HG03066 (cell line): ENCODE data around the gene PLPP7.
"Not testable (repeated sequence)": the region's sequence is repeated elsewhere in the genome, so short reads cannot be mapped to it uniquely, and the experiment has no call there.

Source experiments
- ATAC-seq: cut with Tn5 transposase; IDR thresholded peaks from one replicate; pipeline ENCODE4 v1.9.1; 2021; ENCODE audit warnings: low read depth; ENCODE audit not compliant: unreplicated experiment

The PLPP7 gene

DNA sequence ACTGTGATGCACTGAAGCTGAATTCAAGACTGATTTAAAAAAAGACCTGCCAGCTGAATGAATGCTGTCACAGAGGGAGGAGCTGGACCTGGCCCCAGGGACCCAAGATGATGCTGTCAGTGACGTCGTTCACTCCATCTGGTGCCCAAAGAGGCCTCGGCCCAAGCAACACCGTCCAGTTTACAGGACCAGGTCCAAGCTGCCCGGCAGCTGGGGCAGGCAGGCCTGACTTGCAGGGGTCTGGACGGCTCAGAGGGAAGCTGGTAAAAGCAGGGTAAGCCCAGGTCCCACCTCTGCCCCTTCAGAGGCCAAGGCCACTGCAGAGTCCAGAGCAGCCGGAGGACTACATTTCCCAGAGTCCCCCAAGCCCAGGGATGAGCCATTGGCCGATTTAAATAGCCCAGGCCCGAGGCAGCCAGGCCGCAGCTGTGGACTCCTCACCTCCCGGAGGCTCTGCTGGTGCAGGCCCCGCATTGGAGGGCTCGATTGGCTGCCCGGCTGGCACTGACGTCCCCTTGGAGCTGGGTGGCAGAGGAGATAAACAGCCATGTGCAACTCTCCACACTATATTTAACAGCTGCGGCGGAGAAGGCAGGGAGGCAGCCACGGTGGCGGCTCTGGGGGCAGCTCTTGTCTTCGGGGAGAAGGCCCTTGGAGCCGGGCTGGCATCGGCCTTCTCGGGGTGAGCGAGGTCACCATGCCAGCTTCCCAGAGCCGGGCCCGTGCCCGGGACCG lies at the start of gene PLPP7:
PLPP7 (plus strand) TSS at position 423 of the 735 bp plus-strand sequence; CDS start at position 698, 275 bp downstream.
- no peak for ATAC-seq

DNA sequence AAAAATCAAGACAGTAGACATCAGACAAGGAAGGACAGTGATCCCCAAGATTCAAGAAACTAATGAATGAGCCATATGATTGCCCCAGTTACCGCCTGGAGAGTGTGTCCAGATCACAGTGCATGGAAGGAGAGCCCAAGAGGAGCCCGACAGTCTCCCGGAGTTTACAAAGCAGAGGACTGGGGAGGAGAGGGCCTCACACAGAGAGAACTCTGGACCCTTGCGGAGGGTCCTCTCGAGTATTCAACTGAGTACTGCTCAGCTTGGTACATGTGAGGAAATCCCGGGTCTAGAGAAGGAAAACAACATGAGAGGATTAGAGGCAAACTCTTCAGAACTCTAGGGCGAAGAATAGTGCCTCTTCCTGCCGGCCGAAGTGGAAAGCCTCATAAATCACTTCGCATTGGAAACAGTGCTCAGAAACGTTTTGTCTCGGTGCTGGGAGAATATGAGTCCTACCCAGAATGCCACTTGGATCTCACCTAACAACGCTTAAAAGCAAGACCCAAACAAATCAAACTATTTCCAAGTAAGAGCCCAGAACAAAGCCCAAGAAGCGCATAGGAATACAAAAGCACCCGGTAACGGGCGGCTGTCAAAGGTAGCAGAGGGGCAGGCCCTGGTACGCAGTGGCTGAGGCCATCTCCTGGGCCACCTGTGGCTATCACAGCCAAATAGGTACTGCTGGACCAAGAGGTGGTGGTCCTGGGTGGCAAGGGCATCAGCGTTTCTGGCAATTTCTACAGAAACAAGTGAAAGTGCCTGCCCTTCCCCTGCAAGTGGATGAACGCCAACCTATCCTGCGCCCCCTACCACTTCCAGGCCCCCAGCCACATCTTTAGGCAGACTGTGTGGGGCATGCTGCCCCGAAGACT lies 49.2 kb upstream of the PLPP7 start:
- no peak for ATAC-seq

GRCh38 chr9:131244331-131244730 lies 45.2 kb upstream of the PLPP7 start:
- ATAC-seq = not testable (repeated sequence)

DNA sequence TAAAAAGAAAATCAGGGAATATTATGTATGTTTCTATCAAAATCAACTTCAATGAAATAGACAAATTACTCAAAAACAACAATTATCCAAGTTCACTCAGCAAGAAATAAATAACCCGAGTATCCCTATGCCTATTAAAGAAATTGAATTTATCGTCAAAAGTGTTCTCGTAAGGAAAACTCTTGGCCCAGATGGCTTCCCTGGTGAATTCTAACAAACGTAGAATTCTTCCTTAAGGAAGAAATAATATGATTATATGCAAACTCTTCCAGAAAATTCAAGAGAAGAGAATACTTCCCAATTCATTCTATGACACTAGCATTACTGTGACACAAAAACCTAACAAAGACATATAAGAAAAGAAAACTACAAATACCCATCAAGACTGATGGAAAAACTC lies 42.9 kb upstream of the PLPP7 start:
- ATAC-seq = no peak

DNA sequence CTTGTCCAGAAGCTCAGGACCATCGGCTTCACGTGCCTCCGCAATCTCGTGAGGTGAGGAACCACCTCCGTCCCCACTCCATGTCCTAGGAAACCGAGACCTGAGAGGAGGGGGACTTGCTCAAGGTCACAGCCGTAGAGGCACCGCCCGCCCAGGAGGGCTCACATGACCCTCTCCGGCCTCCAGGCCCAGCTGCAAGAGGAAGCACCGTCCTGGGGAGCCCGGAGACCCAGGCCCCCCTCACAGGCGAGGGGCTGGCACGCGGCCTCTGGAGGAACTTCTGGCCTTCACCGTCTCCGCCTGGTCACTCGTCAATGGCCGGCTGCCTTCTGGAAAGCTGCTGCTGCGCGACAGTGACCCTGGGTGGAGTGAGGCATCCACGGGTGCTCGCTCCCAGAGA lies 37.4 kb upstream of the PLPP7 start:
- ATAC-seq = no peak

DNA sequence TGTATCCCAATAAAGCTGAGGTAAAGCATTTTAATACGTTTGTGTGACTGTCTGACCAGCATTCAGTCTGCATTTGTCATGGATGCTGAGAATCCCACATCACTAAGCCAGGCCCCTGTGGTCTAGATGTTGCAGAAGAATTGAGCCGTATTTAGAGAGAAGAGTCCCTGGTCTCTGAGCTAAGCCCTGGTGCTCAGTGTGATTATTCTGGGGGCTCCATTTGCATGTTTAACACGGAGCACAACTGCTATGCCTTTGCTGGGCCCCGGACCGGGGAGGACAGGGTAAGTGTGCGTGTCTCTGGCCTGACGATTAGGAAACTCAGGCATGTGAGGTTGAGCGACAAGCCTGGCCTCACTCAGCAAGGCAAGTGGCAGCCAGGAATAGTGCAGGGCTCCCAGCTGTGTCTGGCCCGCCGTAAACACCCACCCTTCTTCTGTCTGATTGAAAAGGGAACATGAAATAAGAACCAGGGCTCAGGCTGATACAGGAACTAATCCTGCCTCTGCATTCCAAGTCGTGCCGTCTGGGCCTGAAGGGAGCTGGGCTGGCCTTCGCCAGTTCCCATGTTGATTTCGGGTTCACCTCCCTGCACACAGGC lies 35.5 kb upstream of the PLPP7 start:
- ATAC-seq = no peak

DNA sequence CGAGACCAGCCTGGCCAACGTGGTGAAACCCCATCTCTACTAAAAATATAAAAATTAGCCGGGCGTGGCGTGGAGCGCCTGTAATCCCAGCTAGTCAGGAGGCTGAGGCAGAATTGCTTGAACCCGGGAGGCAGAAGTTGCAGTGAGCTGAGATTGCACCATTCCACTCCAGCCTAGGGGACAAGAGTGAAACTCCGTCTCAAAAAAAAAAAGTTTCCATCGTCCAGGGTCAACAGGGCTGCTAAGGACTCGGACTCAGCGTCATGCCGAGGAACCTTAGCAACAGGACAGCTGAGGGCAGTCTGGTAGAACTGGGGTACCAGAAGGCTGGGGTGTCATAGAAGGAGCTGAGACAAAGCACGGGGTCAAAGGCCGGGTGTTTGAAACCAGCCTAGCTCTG lies 34.9 kb upstream of the PLPP7 start:
- ATAC-seq = no peak

GRCh38 chr9:131255676-131256197 lies 33.8 kb upstream of the PLPP7 start:
- no peak for ATAC-seq

DNA sequence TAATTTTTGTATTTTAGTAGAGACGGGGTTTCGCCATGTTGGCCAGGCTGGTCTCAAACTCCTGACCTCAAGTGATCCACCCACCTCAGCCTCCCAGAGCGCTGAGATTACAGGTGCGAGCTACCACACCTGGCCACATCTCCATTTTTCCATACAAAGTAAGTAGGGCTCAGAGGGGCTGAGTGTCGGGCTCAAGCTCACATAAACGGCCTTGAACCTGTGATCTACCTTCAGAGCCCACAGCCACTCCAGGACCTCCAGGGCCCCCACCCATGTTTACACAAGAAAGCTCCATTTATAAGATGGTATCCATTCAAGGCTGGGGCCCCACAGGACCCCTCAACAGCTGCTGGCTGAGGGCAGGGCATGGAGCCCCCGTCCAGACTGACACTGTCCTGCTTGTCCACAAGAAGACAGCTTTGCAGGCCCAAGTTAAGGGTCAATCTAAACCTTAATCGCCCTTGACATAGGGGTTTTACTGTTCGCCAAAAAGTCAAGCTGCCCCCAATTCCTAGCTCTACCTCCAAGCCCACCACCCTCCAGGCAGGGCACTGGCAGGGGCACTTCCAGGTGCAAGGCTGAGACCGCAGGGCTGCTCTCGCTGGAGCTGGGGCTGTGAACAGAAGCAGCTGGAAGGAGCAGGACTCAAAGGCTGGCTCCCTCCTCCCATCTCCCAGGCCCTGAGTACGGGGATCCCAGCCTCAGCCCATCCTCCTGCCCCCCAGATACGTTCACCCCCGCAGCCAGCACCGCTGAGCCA lies 32.1 kb upstream of the PLPP7 start:
- no peak for ATAC-seq

DNA sequence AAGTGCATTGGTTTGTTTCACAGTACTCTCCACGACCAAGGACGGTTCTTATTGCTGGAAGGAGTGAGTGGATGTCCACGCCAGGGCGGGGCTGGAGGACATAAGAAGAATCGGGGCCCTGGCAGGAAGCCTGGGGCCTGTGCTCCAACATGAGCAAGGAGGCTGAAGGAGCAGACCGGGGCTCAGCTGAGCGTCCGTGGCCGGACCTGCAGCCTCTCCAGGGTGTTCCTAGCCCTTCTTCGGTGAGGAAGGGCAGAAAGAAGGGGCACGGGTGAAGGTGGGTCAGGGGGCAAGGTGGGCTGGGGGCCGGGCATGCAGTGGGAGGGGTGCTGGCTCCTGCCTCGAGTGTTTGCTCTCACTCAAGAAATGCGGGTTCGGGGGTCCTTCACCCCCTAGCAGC lies 31.3 kb upstream of the PLPP7 start:
- ATAC-seq = no peak

DNA sequence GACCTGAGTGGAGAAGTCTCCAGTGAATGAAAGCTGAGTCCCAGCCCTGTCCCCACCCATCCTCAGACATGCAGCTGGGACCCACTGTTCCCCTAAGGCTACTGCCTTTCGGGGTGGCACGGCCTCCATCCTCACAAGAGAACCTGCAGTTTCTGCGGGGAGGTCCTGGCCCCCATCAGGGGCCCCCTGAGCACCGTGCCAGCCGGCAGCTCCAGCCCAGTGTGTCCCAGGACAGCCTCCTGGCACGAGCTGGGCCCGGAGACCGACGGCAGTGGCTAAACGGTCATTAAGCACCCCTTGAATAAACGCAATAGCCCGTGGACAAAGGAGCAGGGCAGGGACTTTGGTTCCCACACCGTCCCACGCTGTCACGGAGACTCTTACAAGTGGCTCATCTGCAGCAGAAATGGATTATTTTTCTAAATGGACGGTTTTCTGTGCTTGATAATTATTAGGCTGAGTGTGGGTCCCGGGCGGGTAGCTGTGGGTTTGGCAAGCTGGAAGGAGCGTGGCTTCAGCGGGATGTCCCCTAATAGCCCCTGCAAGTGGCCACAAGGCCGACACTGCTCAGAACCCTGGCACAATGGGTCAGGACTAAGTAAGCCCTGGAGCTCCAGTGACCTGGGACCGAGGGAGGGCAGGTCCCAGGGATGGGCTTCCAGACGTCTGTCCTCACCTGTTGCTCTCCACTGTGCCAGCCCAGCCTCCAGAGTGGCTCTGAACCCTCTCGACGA lies 30.7 kb upstream of the PLPP7 start:
- no peak for ATAC-seq

- ATAC-seq = no peak
Measured at GRCh38 chr9:131259432-131259898, 30.1 kb upstream of the PLPP7 start.

- no peak for ATAC-seq
Measured at GRCh38 chr9:131259916-131260597, 29.5 kb upstream of the PLPP7 start.

GRCh38 chr9:131260751-131261452 lies 28.6 kb upstream of the PLPP7 start:
- ATAC-seq = no peak

GRCh38 chr9:131262327-131263032 lies 27.0 kb upstream of the PLPP7 start:
- no peak for ATAC-seq

DNA sequence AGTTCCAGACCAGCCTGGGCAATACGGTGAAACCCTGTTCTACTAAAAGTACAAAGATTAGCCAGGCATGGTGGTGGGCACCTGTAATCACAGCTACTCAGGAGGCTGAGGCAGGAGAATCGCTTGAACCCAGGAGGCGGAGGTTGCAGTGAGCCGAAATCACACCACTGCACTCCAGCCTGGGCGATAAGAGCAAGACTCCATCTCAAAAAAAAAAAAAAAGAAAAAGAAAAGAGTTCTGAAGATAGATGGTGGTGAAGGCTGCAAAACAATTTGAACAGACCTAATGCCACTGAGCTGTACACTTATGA lies 26.5 kb upstream of the PLPP7 start:
- not testable (repeated sequence) for ATAC-seq

DNA sequence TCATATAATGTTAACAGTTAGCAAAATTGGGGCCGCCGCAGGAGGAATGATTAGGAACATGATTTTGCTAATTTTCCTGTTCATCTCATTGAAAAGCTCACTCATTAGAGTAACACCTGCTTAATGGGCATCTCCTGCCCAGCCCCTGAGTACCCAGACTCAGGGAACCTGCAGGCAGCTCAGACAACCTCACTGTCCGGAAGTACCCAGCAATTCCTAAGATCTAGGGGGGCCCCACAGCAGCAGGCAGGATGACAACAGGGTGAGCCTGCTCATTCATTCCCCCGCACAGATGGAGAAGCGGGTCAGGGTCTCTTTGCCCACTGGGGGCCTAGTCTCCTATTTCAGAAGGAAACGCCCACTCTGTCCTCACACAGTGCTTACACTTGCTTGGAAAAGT lies 25.8 kb upstream of the PLPP7 start:
- no peak for ATAC-seq

DNA sequence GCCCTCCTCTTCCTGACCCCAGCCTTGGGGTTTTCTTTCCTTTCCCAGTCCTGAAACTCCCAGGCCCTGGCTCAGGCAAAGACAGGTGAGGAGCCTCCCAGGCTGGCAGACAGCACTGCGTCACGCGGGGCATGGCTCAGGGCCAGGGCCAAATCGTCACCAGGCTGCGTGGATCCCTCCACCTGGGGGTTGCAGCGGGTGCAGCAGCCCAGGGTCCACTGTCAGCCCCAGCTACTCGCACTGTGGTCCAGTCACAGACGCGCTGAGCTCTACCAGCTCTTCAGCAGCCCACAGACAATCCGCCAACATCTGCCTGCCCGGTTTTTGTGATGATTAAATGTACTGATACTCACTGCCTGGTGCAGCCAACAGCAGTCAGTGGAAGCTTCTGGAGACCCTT lies 25.3 kb upstream of the PLPP7 start:
- ATAC-seq = no peak
